Activated T-cell treated with anti-CD3 and anti-CD28 coated beads, Interleukin-2, amount 50 U/mL, for 48 hours (primary cell): ENCODE data around the gene LSP1.
A peak's percentile ranks its signal among the peaks of the same experiment; 100 is the strongest.

ENCODE experiments used
- DNase-seq, 2 experiments: peaks; one replicate each; pipeline ENCODE4 v3.0.0-alpha.2; 2020

LSP1 gene

DNA sequence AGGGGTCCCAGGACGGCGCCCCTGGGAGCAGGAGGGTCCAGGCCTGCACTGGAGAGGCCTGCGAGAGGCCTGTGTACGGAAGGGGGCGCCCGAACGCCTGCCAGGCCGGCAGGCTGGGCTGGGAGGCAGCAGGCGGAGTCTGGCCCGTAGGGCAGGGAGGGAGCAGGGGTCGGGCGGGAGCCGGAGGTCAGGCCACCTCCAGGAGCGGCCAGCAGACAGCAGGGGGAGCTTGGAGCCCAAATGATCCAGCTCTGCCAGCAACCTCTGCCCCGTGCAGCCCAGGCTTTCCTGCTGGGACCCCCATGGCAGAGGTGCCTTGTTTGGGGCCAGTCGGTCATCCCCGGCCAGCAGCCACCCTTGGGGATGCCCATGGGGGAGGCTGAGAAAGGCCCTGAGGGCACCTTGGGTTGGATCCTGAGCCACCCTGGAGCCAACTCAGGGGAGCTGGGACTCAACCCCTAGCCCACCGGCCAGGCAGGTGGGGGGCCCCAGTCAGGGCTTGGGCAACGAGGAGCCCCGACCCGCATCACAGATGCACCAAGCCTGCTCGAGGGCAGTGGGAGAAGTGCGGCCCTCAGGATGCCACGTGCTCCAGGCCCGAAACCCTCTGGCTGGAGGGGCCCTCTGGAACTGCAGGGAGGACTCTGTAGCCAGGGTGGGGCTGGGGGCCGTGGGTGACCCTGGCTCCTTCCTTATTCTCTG is 27.7 kb upstream of the LSP1 start:
- DNase-seq, result peak in 1 of 2 experiments; percentile 28

DNA sequence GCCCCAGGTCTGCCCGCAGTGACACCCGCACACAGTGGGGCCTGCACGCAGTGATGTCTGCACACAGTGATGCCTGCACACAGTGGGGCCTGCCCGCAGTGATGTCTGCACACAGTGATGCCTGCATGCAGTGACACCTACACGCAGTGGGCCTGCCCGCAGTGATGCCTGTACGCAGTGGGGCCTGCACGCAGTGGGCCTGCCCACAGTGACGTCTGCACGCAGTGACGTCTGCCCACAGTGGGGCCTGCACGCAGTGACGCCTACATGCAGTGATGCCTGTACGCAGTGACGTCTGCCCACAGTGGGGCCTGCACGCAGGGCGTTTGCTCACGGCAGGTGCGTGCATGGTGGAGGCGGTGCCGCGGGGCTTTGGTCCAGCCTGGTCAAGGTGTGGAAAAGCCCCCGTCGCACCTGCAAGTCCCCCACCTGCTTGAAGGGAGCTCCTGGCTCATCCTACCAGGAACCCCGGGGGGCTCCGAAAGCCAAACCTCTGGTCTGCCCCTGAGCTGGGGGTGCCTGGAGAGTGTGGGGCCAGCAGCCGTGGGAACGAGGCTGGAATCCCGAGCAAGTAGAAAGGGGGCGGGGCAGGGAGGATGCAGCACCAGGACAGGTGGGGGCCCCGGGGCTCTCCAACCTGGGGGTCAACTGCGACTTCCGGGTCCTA is 27.0 kb upstream of the LSP1 start:
- no peak for DNase-seq

DNA sequence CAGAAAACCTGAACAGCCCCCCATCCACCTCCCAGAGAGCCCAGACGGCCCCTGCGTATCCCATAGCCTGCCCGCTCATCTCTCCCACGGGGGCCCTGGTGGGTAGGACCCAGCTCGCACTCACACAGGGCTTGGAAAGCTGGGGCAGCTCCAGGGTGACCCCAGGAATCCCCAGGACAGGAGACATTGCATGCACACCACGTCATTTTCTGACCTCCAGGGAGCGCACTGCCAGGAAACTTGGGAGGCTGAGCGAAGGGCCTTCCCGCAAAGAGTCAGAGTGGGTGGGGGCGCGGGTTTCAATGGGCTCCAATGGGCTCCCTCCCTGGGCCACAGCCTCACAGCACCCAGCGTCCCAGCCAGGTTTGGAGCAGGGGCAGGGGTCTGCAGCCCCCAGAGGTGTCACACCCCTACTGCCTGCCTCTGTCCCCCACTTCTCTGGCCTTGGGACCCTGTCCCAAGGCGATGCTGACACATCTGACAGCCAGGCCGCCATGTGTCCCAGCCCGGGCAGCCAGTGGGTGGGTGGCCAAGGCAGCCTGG is 26.3 kb upstream of the LSP1 start:
- DNase-seq, result no peak

DNA sequence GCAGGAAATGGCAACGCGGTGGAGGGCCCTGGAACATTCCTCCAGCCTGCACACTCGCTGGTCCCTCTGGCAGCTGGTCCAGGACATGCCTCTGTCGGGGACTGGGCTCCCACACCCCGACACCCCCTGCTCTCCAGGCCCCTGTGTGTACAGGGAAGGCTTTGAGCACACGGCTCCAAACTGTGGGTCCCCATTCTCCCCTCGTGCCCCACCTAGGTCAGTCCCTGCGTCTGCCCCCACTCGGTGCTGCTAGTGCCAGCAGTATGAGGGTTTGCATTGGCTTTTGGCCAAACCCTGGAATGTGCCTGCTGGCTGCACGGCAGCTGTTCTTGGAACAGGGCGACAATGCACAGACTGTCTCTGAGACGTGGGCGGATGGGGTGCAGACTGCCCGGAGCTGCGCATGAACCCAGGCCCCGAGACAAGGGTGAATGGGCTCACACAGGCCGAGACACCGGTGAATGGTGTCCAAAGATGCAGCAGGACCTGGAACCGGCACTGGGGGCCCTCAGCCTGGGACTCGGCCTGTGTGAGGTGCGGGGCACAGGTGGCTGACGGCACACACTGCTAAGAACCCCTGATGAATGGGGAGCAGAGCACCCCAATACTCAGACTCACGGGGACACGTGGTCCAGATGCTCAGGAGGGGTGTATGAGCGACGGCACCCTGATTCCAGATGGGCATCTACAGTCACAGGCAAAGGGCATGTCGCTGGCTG is 25.6 kb upstream of the LSP1 start:
- no peak for DNase-seq

DNA sequence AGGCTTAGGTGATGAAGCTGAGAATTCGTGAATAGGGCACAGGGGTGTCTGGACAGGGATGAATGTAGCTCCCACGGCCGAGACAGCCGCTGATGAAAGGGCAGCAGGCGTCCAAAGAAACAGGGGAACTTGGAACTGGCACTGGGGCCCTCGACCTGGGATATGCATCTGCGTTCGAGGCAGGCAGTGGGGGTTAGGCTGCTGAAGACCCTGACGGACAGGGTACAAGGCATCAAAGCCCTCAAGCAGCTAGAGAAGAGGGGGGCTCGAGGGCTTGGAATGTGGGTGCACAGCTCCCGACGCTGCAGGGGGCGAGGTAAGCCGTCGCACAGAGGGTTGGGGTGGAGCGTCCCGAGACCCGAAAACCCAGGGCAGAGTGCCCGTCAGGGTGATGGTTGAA is 25.0 kb upstream of the LSP1 start:
- no peak for DNase-seq

DNA sequence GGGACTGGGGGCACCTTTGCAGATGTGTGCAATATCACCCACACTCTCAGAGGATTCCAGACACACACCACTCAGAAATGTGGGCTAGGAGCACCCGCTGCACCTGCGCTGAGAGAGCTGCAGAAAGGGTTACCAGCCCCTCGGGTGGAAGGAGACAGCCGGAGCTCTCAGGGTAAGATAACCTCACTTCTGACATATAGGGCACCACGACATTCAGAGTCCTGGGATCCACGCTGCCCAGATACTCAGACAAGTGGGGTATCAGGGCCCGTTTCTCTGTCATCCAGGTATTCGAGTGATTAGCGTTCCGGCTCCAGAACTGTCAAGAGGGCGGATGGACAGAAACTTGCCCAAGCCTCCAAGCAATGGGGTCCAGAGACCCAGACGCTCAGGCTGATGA is 24.3 kb upstream of the LSP1 start:
- DNase-seq, result no peak

DNA sequence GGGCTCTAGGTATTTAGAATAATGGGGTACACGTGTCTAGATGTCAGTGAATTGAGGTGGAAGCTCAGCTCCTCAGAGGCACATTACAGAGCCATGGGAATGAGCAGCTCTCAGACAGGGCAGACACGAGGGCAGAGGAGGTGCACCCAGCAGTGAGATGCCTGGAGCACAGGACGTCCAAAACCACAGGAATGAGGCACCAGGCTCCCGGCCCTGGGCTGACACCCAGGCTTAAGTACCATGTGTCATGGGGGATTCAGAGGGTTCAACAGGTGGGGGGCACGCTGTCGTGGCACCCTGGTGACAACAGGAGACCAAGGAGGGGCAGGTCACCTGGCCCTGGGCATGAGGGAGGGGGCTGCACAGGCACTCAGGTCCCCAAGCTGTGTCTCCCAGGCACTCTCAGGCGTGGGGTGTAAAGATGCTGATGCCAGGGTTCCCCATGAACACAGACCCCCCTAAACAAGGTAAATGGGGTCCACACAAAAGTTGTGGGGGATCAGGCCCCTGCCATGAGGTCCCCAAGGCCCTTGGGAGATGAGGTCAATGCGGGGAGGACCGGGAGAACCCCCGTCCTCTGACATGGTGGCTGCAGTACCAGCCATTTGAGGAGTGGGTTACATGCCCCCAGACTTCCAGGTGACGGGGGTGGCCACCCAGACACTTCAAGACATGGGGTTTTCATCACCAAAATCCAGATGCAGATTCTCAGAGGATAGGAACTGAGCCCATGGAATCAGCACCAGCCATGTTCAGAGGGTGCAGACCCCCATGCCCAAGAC is 23.7 kb upstream of the LSP1 start:
- DNase-seq, result no peak

DNA sequence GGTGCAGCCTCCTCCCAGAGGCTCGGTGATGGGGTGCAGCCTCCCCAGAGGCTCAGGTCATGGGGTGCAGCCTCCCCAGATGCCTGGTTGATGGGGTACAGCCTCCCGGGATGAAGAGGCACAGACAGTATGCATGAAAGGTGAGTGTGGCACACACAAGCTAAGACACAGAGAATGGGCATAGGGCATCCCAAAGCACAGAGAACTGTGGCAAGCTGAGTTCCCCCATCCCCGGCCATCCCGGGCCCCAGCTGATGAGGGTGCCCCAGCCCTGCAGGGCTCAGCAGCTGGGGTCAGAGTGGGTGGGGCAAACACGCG is 22.9 kb upstream of the LSP1 start:
- peak in 1 of 2 experiments; percentile 19 for DNase-seq

DNA sequence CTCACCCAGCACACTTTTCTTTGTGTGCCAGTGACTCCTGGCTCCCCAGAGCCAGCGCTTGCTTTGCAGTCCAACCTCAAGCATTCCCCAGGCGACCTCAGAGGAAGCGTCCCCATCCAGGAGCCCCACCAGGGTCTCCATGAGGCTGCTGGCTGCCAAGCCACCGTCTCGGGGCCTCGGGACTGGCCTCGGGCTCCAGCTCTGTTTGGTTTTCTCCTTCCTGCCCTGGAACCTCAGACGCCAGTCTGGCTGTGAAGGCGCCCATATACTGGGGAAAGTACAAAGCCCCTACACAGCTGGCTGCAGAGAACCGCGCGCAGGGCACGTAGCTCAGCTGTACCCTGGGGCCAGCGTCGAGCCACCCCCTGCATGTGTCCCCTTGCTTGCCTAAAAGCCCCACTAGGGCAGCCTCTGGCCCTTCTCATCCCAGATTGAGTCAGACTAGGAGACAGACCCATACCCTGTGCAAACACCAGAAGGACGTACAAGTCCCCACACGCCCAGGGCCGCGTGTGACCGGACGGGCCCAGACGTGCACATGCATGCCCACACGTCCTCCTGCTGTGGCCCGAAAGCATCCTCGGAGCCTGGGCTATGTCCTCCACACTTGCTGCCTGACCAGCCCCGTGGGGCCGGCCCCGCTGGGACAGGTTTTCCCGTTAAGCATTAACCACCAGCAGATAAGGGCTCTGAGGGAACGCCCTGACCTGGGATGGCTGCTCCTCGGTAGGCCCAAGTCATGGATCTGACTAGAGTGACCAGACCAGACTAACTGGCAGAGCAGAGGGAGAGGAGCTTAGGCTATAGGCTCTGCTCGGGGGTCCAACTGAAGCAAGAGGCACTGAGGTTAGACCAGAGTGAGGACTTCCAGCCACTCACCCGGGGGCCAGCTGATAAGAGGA is 22.3 kb upstream of the LSP1 start:
- DNase-seq, result peak in 1 of 2 experiments; percentile 17

DNA sequence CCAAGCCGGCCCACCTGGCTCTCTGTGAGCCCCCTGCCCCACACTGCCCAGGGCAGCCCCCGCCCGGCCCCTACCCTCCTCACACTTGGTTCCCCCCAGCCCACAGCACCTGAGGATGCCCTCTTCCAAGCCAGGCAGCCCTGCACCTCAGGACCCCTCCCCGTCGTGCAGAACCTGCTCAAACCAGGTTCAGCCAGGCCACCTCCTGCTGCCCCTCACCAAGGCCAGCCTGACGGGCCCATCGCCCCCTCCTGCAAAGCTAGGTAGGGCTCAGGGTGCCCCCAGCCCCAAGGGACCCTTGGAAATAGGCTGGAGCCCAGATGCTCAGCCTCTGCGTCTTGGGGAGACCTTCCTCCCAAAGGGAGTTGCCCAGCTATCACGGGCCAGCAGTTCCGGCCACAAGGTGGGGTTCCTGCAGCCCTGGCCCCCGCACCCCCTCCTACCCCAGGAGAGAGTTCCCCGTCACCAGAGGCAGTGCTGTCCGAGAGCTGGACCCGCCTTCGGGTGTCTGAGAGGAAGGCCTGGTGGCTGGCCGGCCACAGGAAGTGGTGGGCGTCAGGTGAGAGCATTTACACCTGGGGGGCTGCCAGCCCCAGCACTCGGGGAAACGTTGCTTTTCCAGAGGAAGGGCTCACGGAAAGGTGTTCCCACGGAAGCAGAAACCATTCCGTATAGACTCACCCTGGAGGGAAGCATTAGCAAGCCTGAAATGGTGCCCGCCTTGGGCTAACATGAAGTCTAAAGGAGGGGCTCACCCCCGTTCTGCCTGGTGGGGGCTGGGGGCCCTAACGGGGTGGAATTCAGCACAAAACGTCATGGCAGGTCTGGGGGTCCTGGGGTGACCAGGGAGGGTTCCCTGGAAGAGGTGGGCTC is 21.3 kb upstream of the LSP1 start:
- peak in 1 of 2 experiments; percentile 20 for DNase-seq

DNA sequence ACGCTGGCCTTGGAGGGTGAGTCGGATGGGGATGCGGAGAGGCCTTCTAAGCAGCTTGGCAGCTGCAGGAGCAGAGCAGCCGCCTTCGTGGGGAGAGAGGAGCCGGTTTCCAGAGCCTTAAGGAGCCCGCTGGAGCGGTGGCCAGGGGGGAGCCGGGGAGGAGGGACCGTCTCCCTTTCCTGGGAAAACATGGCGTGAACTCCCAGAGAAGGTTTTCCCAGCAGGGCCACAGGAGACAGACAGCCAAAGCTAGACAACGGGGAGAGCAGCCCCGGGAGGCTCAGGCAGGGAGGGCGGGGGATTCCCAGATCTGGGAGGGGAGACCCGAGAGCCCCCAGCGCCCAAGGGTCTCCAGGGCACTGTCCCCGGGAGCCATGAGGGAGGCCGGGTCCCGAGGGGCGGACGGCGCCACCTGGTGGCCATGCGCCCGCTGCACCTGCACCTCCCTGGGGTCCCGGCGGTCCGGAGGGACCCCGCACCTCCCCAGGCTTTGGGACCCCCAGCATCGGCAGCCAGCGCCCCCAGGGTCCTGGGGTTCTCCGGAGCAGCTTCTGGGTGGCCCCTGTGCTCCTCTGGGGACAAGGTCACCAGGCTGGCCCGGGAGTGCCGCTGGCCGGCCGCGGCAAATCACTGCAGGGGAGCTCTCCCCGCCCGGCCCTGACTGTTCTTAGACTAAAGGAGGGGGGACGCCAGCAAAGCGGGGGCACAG is 20.5 kb upstream of the LSP1 start:
- DNase-seq, result peak; percentile 77 to 81

DNA sequence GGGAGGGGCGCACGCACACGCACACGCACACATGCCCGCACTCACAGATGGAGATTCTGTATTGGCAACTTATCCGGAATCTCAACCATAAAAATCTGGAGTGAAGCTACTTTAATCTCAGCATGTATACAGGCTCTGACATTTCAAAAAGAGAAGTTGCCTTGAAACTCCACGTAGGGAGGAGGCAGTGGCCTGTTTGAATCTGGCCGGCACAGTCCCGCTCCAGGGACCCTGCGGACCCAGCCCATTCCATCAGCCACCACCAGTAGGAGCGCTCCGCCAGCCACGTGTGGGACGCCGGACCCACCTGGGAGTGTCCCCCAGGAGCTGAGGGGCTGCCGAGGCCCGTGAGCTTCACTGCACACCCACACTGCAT is 20.0 kb upstream of the LSP1 start:
- DNase-seq, result peak; percentile 17 to 19

DNA sequence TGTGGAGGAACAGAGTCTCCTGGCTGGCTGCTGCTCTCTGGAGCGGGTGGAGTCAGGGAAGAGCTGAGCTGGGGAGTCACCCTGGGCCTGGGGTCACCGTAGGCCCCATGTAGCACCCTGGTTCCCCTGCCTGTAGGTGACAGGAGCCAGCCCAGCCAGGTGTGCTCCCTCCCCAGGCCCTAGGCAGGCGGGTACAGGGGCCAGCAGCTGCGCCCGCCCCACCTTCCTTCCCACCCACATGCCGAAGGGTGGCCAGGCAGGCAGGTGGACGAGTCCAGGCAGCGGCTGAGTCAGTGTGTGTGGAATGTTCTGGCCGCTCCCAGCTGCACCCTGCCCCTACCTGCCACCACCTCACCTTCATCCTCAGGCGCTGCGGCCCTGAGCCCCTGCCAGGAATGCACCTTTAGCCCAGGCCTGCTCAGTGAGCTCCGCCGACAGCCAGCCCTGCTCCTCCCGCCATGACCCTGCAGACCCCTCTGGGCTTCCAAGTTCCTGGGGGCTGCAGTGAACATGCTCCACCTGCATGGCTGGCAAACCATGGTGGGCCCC is 18.7 kb upstream of the LSP1 start:
- peak in 1 of 2 experiments; percentile 13 for DNase-seq

DNA sequence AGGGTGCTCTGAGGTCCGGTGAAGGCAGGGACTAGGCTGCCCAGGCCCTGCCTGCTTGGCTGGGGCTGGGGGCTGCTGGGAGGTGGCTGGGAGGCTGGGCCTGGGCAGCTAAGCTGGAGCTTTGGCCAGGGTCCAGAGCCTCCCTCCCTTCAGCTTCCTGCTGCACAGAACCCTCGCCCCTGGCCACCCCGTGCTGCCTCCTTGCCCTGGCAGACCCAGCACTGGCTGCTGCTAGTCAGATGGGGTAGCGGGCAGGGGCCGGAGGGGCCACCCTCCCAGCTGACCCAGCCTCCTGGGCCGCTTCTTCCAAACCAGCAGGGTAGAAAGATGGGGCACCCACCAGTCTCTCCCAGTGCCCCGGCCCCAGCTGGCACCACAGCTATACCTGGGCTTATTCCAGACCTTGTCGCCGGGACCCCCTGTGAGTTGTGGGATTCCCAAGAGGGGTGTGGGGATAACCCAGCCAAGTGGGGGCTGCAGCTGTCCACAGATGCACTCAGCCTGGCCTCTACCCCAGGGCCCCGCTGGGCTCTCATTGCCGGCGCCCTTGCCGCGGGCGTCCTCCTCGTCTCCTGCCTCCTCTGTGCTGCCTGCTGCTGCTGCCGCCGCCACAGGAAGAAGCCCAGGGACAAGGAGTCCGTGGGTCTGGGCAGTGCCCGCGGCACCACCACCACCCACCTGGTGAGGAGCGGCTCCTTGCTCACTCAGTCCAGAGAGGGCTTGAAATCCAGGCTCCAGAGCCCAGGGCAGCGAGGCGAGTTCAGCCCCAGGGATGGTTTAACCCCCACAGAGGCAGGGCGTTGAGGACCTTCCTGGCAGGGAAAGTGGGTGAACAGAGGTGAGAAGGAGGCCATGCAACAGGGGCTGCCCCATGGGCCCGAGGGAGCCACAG is 17.9 kb upstream of the LSP1 start, which contains the start of gene SYT8:
TSS of gene SYT8 (plus strand) at position 212 of the 892 bp plus-strand sequence. CDS start at position 328, 116 bp downstream.
- peak in 1 of 2 experiments; percentile 19 for DNase-seq

DNA sequence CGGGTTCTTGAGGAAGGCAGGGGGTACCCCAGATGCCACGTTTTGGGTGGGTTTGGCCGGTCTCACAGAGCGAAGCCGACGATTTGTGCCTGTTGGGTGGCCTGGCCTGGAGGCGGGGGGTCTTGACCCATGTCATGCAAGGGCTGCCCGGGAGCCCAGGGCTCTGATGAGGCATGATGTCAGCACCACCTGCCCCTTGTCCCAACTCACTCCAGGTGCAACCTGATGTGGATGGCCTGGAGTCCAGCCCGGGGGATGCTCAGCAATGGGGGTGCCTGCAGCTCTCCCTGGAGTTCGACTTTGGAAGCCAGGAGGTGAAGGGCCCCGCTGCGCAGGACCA is 17.2 kb upstream of the LSP1 start:
- DNase-seq, result no peak

DNA sequence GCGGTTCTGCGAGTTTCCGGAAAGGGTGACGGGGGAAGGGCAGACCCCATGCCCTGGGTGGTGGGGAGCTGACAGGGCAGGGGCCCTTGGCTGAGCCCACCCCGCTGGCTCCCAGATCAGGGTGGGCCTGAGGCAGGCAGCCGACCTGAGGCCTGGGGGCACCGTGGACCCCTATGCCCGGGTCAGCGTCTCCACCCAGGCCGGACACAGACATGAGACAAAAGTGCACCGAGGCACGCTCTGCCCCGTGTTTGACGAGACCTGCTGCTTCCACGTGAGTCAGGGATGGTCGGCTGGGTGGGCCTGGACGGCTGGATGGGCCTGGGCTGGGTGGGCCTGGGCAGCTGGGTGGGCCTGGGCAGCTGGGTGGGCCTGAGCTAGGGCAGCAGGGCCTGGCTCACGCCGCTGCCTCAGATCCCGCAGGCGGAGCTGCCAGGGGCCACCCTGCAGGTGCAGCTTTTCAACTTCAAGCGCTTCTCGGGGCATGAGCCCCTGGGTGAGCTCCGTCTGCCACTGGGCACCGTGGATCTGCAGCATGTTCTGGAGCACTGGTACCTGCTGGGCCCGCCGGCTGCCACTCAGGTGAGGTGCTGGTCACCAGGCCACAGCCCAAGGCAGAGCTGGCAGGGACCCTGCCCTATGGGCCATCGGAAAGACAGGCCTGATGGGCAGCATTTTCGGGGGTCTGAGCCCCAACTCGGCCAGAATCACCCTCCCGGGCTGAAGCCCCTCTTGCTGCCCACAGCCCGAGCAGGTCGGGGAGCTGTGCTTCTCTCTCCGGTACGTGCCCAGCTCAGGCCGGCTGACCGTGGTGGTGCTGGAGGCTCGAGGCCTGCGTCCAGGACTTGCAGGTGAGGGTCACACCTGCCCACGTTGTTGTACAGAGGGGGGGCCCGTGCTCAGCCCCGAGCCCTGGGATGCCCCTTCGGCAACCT is 16.6 kb upstream of the LSP1 start:
- DNase-seq, result peak in 1 of 2 experiments; percentile 17
